WTC11 (cell line): Measurements from ENCODE around the gene ITGA6. TPM values are rescaled to one million over a fixed set of nuclear protein-coding genes. Genes with fewer than 3 reads are reported as not detected.

ENCODE experiments used
- ATAC-seq: fragments of 200-7000 bp; cut with Tn5 transposase; 2 replicates; pipeline ENCODE4 v1.10.0; 2021; ENCODE audit warnings: mild to moderate bottlenecking, moderate library complexity
- CTCF ChIA-PET: fragments of 300-600 bp; sonication (Branson Sonifier 250); formaldehyde crosslinking; loops from one replicate; lab custom pipeline; 2021; ENCODE audit warnings: antibody characterized with exemption; lab: Charles Lee
- POLR2A ChIA-PET: fragments of 350-600 bp; sonication (Branson Sonifier 250); formaldehyde crosslinking; loops from one replicate; lab custom pipeline; 2021; ENCODE audit warnings: antibody characterized with exemption; lab: Charles Lee
- DNase-seq: peaks from one replicate; pipeline ENCODE4 v3.0.0; 2021; ENCODE audit warnings: low spot score
- H3K27ac Mint-ChIP-seq: 2 replicates; pipeline ENCODE4 v1.8.0; 2021; ENCODE audit warnings: mixed read lengths
- H3K27me3 Mint-ChIP-seq: 2 replicates; pipeline ENCODE4 v1.8.0; 2021; ENCODE audit warnings: low read depth, mild to moderate bottlenecking, moderate library complexity, mixed read lengths
- H3K36me3 Mint-ChIP-seq: 2 replicates; pipeline ENCODE4 v1.8.0; 2021; ENCODE audit warnings: mixed read lengths
- H3K4me1 Mint-ChIP-seq: 2 replicates; pipeline ENCODE4 v1.8.0; 2022; ENCODE audit warnings: mixed read lengths
- H3K4me3 Mint-ChIP-seq: 2 replicates; pipeline ENCODE4 v1.8.0; 2021; ENCODE audit warnings: mild to moderate bottlenecking, moderate library complexity, mixed read lengths
- H3K9me3 Mint-ChIP-seq: 2 replicates; pipeline ENCODE4 v1.8.0; 2021; ENCODE audit warnings: mixed read lengths
- CDX4 ChIP-seq: fragments of 250-450 bp; sonication (Bioruptor Pico); IDR thresholded peaks from 2 replicates; pipeline ENCODE4 v1.9.0; 2021; ENCODE audit warnings: moderate library complexity, mild to moderate bottlenecking, inconsistent platforms, borderline replicate concordance
- EMX1 ChIP-seq: fragments of 250-450 bp; sonication (Bioruptor Pico); IDR thresholded peaks from 2 replicates; pipeline ENCODE4 v1.8.0; 2021; ENCODE audit warnings: mild to moderate bottlenecking
- ESRRA ChIP-seq: sonication (generic); formaldehyde crosslinking; IDR thresholded peaks from 2 replicates; pipeline ENCODE4 v1.8.1; 2022; ENCODE audit warnings: mild to moderate bottlenecking, missing genetic modification reagents, borderline replicate concordance
- PRRX2 ChIP-seq: fragments of 250-450 bp; sonication (Bioruptor Pico); IDR thresholded peaks from 2 replicates; pipeline ENCODE4 v1.8.0; 2021; ENCODE audit warnings: mild to moderate bottlenecking
- SMAD3 ChIP-seq: sonication (generic); formaldehyde crosslinking; IDR thresholded peaks from 2 replicates; pipeline ENCODE4 v1.8.0; 2022; ENCODE audit warnings: missing genetic modification reagents, mild to moderate bottlenecking, borderline replicate concordance
- TEAD4 ChIP-seq: sonication (generic); formaldehyde crosslinking; IDR thresholded peaks from 2 replicates; pipeline ENCODE4 v1.8.0; 2022; ENCODE audit warnings: mild to moderate bottlenecking, missing genetic modification reagents
- ZBTB43 ChIP-seq: sonication (generic); formaldehyde crosslinking; IDR thresholded peaks from 2 replicates; pipeline ENCODE4 v1.8.1; 2023; ENCODE audit warnings: mild to moderate bottlenecking, missing genetic modification reagents
- ZNF396 ChIP-seq: fragments of 250-450 bp; sonication (Bioruptor Pico); IDR thresholded peaks from 2 replicates; pipeline ENCODE4 v1.8.0; 2021; ENCODE audit warnings: mild to moderate bottlenecking, moderate library complexity, borderline replicate concordance
- ZNF423 ChIP-seq: fragments of 250-450 bp; sonication (Bioruptor Pico); IDR thresholded peaks from 2 replicates; pipeline ENCODE4 v2.1.2; 2022; ENCODE audit warnings: mild to moderate bottlenecking, moderate library complexity
- total RNA-seq: library from RNA; stranded (reverse); gene quantifications from 3 replicates; pipeline ENCODE4 v1.2.3, GENCODE V29; 2021
- TF ChIP-seq, protein P1 (sequence below): fragments of 200-600 bp; IDR thresholded peaks from 2 replicates; pipeline ENCODE4 v1.8.0; 2022; ENCODE audit warnings: antibody characterized with exemption
- TF ChIP-seq, protein P2 (sequence below): sonication (generic); formaldehyde crosslinking; conservative IDR thresholded peaks from 2 replicates; pipeline ENCODE4 v1.8.1; 2022; ENCODE audit warnings: mild to moderate bottlenecking, missing genetic modification reagents
- TF ChIP-seq, protein P3 (sequence below): sonication (generic); formaldehyde crosslinking; IDR thresholded peaks from 2 replicates; pipeline ENCODE4 v1.8.1; 2023; ENCODE audit warnings: mild to moderate bottlenecking, missing genetic modification reagents, moderate library complexity
- TF ChIP-seq, protein P4 (sequence below): sonication (generic); formaldehyde crosslinking; IDR thresholded peaks from 2 replicates; pipeline ENCODE4 v1.8.1; 2022; ENCODE audit warnings: low read depth, missing genetic modification reagents, borderline replicate concordance
- TF ChIP-seq, protein P5 (sequence below): sonication (generic); formaldehyde crosslinking; IDR thresholded peaks from 2 replicates; pipeline ENCODE4 v1.8.1; 2023; ENCODE audit warnings: mild to moderate bottlenecking, missing genetic modification reagents, moderate library complexity

ITGA6 gene
- total RNA-seq, 1 experiment from 2014 or later: 83.6 TPM

- TF ChIP-seq, protein P1, sequence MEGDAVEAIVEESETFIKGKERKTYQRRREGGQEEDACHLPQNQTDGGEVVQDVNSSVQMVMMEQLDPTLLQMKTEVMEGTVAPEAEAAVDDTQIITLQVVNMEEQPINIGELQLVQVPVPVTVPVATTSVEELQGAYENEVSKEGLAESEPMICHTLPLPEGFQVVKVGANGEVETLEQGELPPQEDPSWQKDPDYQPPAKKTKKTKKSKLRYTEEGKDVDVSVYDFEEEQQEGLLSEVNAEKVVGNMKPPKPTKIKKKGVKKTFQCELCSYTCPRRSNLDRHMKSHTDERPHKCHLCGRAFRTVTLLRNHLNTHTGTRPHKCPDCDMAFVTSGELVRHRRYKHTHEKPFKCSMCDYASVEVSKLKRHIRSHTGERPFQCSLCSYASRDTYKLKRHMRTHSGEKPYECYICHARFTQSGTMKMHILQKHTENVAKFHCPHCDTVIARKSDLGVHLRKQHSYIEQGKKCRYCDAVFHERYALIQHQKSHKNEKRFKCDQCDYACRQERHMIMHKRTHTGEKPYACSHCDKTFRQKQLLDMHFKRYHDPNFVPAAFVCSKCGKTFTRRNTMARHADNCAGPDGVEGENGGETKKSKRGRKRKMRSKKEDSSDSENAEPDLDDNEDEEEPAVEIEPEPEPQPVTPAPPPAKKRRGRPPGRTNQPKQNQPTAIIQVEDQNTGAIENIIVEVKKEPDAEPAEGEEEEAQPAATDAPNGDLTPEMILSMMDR: no peak
- TF ChIP-seq ZBTB43 (CRISPR knock-in tag) (no peak), SMAD3 (CRISPR knock-in tag) (no peak)
- TF ChIP-seq, protein P2, sequence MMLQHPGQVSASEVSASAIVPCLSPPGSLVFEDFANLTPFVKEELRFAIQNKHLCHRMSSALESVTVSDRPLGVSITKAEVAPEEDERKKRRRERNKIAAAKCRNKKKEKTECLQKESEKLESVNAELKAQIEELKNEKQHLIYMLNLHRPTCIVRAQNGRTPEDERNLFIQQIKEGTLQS: no peak
Observed at GRCh38 chr2:172445851-172446250, 18.5 kb downstream of the ITGA6 start (continued).

GRCh38 chr2:172446474-172447063 is 19.2 kb downstream of the ITGA6 start:
- Mint-ChIP-seq H3K27me3 (no peaks in the 10 kb centered on the region), H3K4me3 (no peak overlapping the region), H3K27ac (no peak overlapping the region), H3K9me3 (no peaks in the 10 kb centered on the region; the same call in 1 of the 2 replicates), H3K4me1 (peaks cover 59% of the 10 kb centered on the region), H3K36me3 (peaks cover 15% of the 10 kb centered on the region)
- ChIA-PET POLR2A (no interaction called here), CTCF (interaction anchor here (4.8 kb wide), 1 partner anchor 15 kb away, joined by 38 read pairs; no protein-coding TSS in a partner anchor)
- no peak for DNase-seq
- ATAC-seq: no peak
- TF ChIP-seq, protein P3, sequence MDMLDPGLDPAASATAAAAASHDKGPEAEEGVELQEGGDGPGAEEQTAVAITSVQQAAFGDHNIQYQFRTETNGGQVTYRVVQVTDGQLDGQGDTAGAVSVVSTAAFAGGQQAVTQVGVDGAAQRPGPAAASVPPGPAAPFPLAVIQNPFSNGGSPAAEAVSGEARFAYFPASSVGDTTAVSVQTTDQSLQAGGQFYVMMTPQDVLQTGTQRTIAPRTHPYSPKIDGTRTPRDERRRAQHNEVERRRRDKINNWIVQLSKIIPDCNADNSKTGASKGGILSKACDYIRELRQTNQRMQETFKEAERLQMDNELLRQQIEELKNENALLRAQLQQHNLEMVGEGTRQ (CRISPR knock-in tag): no peak
- TF ChIP-seq SMAD3 (CRISPR knock-in tag) (no peak), TEAD4 (CRISPR knock-in tag) (no peak), EMX1 (CRISPR knock-in tag) (no peak), PRRX2 (no peak), ZNF396 (no peak), ESRRA (CRISPR knock-in tag) (no peak), CDX4 (CRISPR knock-in tag) (no peak), ZNF423 (CRISPR knock-in tag) (no peak)
- TF ChIP-seq, protein P2: no peak
- TF ChIP-seq, protein P4, sequence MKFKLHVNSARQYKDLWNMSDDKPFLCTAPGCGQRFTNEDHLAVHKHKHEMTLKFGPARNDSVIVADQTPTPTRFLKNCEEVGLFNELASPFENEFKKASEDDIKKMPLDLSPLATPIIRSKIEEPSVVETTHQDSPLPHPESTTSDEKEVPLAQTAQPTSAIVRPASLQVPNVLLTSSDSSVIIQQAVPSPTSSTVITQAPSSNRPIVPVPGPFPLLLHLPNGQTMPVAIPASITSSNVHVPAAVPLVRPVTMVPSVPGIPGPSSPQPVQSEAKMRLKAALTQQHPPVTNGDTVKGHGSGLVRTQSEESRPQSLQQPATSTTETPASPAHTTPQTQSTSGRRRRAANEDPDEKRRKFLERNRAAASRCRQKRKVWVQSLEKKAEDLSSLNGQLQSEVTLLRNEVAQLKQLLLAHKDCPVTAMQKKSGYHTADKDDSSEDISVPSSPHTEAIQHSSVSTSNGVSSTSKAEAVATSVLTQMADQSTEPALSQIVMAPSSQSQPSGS (CRISPR knock-in tag): no peak
- TF ChIP-seq, protein P5, sequence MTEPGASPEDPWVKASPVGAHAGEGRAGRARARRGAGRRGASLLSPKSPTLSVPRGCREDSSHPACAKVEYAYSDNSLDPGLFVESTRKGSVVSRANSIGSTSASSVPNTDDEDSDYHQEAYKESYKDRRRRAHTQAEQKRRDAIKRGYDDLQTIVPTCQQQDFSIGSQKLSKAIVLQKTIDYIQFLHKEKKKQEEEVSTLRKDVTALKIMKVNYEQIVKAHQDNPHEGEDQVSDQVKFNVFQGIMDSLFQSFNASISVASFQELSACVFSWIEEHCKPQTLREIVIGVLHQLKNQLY: no peak
